Ovary (tissue), 9 donors: Measurements from ENCODE around the gene BAIAP3. TPM values are rescaled to one million over a fixed set of nuclear protein-coding genes. Genes with fewer than 3 reads are reported as not detected.

ENCODE experiments used
- DNase-seq, 5 donors: peaks; one replicate each; pipeline ENCODE4 v3.0.0-alpha.2; 2019 to 2020
- H3K27ac ChIP-seq, 2 donors: fragments of 200-600 bp; one replicate each; pipeline versions ENCODE4 v1.5.1 to v1.8.0; 2019 to 2022
- H3K27me3 ChIP-seq: fragments of 200-600 bp; one replicate; pipeline ENCODE4 v1.8.0; 2022
- H3K36me3 ChIP-seq: fragments of 200-600 bp; sonication (generic); one replicate; pipeline ENCODE4 v1.5.1; 2019
- H3K4me1 ChIP-seq: one replicate; pipeline ENCODE4 v1.8.1; 2013; ENCODE audit warnings: mild to moderate bottlenecking, moderate library complexity; ENCODE audit not compliant: insufficient read depth
- H3K4me3 ChIP-seq: fragments of 200-600 bp; sonication (generic); one replicate; pipeline ENCODE4 v1.5.1; 2017
- H3K9me3 ChIP-seq, 2 donors: fragments of 200-600 bp in 1 of 2; sonication (generic) in 1 of 2; one replicate each; pipeline versions ENCODE4 v1.5.1 to v1.8.1; 2013 to 2019; ENCODE audit warnings: mild to moderate bottlenecking in 1 of 2, moderate library complexity in 1 of 2
- EP300 ChIP-seq: sonication (generic); formaldehyde crosslinking; IDR thresholded peaks from one replicate; pipeline ENCODE4 v1.6.1; 2017; ENCODE audit warnings: antibody characterized with exemption
- POLR2A ChIP-seq: fragments of 450-650 bp; IDR thresholded peaks from one replicate; pipeline ENCODE4 v1.6.1; 2017; ENCODE audit warnings: antibody characterized with exemption, mild to moderate bottlenecking, moderate library complexity
- WGBS, 3 donors: extraction: QIAGEN DNeasy Blood & Tissue Kit in 1 of 3; methylation state at CpG; one replicate each; pipeline versions ENCODE4 v1.1.5 to v1.1.7; 2013 to 2017; 5-methylcytosine and 5-hydroxymethylcytosine counted together
- intact Hi-C, 4 donors: fragments of 100-400 bp; cut with DNase I; formaldehyde crosslinking; loops; one replicate each; pipeline versions ENCODE4 v1.11.0 to v1.15.1; 2022 to 2023
- polyA plus RNA-seq, 2 donors: library from polyadenylated mRNA; stranded (reverse); fragments of 200-250 nt in 1 of 2; fragments of 350-450 nt in 1 of 2; fragmentation: Illumina TruSeq in 1 of 2; extraction: RNeasy Lipid Tissue Mini Kit (QIAGEN cat#74804) in 1 of 2; gene quantifications; one replicate each; pipeline ENCODE4 v1.2.3, GENCODE V29; 2013 to 2014
- total RNA-seq, 7 donors: library from RNA; depleted of rRNA in 2 of 7; stranded (reverse); fragments of >200 nt in 2 of 7; fragmentation: NEBNext Ultra II Directional in 3 of 7; extraction: Animal tissue kit (Norgen Biotek cat#: 25700) in 3 of 7; gene quantifications; one replicate each; pipeline versions ENCODE4 v1.1.0 to v1.2.4, GENCODE V29; 2016 to 2023
- TF ChIP-seq, protein P1 (sequence below), 3 donors: fragments of 450-650 bp in 2 of 3; fragments of 200-600 bp in 1 of 3; IDR thresholded peaks; one replicate each; pipeline versions ENCODE4 v1.5.1 to v1.8.0; 2016 to 2022; ENCODE audit warnings: antibody characterized with exemption in 3 of 3, mild to moderate bottlenecking in 1 of 3
- donor health status: DM: no; HTN: no; CAD: no; lungs with moderate emphysema.
- donor health status: DM: no; HTN: no; CAD: no.
- donor health status: Bipolar disorder and iron deficiency.
- donor health status: DM: yes; HTN: yes; CAD: no.
- donor health status: DM: no; HTN: no; CAD: no.
- donor health status: DM: yes; HTN: yes; CAD: no.

BAIAP3 gene
- total and polyA plus RNA-seq, 9 donors, result 0.25 to 26.1 (median 1.2) TPM

GRCh38 chr16:1286513-1287094, 46.8 kb upstream of the BAIAP3 start:
- whole genome bisulfite sequencing, 3 donors, result 63 to 79% (median 75%) methylated on average over 25 of the region's 25 CpGs
- TF ChIP-seq POLR2A (no peak), EP300 (no peak)
- TF ChIP-seq, protein P1, sequence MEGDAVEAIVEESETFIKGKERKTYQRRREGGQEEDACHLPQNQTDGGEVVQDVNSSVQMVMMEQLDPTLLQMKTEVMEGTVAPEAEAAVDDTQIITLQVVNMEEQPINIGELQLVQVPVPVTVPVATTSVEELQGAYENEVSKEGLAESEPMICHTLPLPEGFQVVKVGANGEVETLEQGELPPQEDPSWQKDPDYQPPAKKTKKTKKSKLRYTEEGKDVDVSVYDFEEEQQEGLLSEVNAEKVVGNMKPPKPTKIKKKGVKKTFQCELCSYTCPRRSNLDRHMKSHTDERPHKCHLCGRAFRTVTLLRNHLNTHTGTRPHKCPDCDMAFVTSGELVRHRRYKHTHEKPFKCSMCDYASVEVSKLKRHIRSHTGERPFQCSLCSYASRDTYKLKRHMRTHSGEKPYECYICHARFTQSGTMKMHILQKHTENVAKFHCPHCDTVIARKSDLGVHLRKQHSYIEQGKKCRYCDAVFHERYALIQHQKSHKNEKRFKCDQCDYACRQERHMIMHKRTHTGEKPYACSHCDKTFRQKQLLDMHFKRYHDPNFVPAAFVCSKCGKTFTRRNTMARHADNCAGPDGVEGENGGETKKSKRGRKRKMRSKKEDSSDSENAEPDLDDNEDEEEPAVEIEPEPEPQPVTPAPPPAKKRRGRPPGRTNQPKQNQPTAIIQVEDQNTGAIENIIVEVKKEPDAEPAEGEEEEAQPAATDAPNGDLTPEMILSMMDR (IDR thresholded peaks at IDR 0.05), result no peak
- Histone ChIP-seq H3K4me3 (no peak overlapping the region), H3K9me3 (no peaks in the 10 kb centered on the region), H3K27me3 (peaks cover 3% of the 10 kb centered on the region), H3K4me1 (no peaks in the 10 kb centered on the region), H3K27ac (no peak overlapping the region), H3K36me3 (no peaks in the 10 kb centered on the region)
- intact Hi-C loops, result no loop called here
- DNase-seq, result no peak

- Histone ChIP-seq H3K27ac (no peak overlapping the region), H3K27me3 (peaks cover 3% of the 10 kb centered on the region), H3K4me1 (no peaks in the 10 kb centered on the region), H3K9me3 (no peaks in the 10 kb centered on the region), H3K36me3 (no peaks in the 10 kb centered on the region), H3K4me3 (no peak overlapping the region)
- no peak for TF ChIP-seq POLR2A
- TF ChIP-seq EP300, result no peak
- TF ChIP-seq, protein P1 (IDR thresholded peaks at IDR 0.05), result no peak
- intact Hi-C loops, result no loop called here
- no peak for DNase-seq
- 15 to 25% (median 21%) methylated on average over 39 to 40 of the region's 40 CpGs for WGBS, 3 donors
Observed at GRCh38 chr16:1287982-1288670, 45.3 kb upstream of the BAIAP3 start.

- DNase-seq, result no peak
- H3K4me1 ChIP-seq, result no peaks in the 10 kb centered on the region
- peaks cover 3% of the 10 kb centered on the region for H3K27me3 ChIP-seq
- intact Hi-C loops, result no loop called here
- H3K27ac ChIP-seq, result no peak overlapping the region
- no peak overlapping the region for H3K4me3 ChIP-seq
- H3K9me3 ChIP-seq, result no peaks in the 10 kb centered on the region
- 27 to 31% (median 30%) methylated on average over 15 to 20 of the region's 20 CpGs for WGBS, 3 donors
- no peaks in the 10 kb centered on the region for H3K36me3 ChIP-seq
- TF ChIP-seq POLR2A, result no peak
- TF ChIP-seq EP300, result no peak
- TF ChIP-seq, protein P1 (IDR thresholded peaks at IDR 0.05), result no peak
Observed at GRCh38 chr16:1288813-1289476, 44.5 kb upstream of the BAIAP3 start.

DNA sequence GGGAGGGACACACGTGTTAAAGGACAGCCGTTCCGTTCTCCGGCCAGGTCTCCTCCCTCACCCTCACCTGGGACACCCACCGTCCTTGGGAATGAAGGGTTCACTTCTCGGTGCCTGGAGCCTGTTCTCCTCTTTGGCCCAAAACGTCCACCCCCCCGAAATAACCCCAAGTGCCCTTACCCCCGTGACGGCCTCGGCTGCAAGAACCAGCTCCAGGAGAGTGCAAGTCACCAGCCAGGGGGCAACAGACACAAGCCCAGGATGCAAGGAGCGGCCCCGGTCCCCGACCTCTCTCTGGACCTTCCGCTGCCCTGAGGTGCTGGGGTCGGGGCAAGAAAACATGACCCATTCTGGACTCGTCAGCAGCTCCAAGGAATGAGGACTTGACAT, 44.0 kb upstream of the BAIAP3 start:
- WGBS, 3 donors, result 9 to 20% (median 15%) methylated on average over 17 of the region's 17 CpGs

More for the DNA sequence above, 44.0 kb upstream of the BAIAP3 start:
- TF ChIP-seq EP300 (no peak), POLR2A (no peak)
- TF ChIP-seq, protein P1 (IDR thresholded peaks at IDR 0.05), result no peak
- Histone ChIP-seq H3K4me3 (no peak overlapping the region), H3K9me3 (no peaks in the 10 kb centered on the region), H3K36me3 (no peaks in the 10 kb centered on the region), H3K4me1 (no peaks in the 10 kb centered on the region), H3K27me3 (peaks cover 3% of the 10 kb centered on the region), H3K27ac (no peak overlapping the region)
- intact Hi-C loops, result no loop called here
- no peak for DNase-seq
